Amniotic stem cell (primary cell): ENCODE data around the gene SGPL1.

Experiments
- DNase-seq: peaks from one replicate; lab custom pipeline; 2025; lab: John Stamatoyannopoulos, UW

Gene SGPL1

DNA sequence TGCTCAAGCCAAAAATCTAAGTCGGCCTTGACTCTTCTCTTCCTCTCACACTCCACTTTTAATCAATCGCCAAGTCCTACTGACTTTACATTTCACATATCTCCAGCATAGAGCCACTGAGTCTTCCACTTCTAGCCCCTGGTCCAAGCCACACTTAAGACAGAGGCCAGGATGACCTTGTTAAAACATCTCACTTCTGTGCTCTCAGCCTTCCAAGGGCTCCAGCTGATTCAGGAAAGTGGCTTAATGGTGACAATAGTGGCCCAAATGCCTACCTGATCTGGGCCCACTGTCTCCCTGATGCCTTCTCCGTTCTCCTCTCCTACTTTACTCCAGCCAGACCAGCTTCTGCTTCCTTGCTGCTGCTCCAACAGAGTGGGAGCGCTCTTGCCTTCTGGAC, 35.0 kb upstream of the SGPL1 start:
- DNase-seq: no peak

DNA sequence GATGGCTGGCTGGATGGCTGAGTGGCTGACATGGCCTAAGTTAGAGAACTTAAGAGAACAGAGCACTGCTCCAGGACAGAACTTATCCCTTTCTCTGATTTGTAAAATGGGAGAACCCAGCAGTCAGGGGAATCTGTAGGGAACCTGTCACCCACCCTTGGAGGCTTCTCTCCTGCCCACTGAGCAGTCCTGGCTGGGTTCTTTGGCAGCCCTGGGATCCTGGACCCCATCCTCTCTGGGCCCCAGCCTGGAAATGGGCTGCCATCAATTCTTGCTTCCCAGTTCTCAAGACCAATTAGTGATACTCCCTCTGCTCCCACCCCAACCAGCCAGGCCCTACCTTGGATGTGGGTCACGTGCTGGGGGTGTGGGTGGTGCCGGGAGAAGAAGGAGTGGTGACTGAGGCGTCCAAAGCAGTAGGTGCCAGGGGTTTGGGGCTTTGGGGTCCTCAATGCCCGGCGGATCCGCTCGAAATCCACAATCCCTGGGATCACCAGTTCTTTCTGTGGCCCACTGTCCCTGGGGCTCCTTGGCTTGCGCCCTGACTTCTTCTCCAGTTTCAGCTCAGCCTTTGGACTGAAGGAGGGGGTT, 34.2 kb upstream of the SGPL1 start:
- no peak for DNase-seq

DNA sequence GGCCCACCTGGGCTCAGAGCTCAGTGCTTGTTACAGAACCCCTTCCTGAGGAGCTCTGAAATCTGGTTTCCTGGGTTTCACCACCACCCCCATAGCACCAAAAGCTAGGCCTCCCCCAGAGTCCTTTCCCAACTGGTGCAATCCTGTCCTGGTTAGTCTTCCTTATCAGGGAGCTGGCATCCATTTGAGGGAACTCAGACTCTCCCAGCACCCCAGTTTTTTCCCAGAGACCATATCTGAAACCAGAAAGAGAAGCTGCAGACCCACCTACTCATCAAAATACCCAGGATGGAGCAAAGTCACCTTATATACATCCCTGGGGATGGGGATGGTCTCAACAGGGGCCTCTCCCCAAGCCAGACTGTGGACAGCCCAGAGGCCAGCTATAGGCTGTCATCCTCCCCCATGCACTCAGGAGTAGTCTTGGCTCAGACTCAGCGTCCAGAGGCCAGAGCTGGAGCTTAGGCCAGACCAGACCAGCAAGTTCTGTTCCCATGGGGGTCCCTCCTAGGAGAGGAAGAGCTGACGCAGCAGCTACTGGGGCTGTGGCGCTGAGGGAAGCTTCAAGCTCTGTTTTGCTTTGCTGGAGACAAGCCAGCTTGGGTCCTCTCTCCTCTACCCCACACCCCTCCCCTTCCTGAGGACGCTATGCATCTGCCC, 33.5 kb upstream of the SGPL1 start:
- DNase-seq: no peak

DNA sequence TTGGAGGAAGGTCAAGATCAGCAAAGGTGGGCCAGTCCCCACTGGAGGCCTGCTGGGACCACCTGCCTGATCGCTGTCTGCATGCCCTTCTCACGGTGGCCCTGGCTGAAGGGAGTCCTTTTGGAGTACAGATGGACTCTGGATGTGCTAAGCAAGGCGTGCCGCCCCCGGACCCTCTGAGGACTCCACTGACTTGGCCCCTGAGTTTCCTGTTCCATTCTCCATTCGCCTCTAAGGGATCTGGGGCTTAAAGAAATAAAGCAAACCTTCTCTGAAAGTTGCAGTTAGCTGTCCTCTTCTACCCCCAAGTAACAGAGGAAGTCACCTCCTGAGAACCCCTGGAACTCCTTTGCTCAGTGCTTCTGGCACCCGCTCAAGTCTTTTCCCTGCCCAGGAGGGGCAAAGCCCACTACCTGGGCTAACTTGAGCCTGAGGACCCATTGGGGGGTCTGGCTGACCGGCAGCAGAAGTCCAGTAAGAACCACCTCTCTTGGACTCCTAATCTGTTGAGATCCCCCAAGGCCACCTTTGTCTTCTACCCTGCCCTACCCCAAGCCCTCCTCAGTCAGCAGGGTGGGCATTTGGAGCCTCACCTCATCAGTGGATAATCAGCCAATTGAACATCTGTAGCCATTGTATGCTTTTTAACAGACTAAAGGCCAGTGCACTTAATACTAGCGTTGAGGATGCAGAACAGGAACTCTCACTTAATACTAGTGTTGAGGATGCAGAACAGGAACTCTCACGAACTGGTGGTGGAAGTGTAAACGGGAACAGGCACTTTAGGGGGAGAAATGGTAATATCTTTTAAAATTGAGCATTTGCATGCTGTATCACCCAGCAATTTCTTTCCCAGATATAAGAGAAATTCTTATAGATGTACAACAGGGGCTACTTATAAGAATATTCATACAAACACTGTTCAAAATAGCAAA, 32.7 kb upstream of the SGPL1 start:
- DNase-seq: no peak

DNA sequence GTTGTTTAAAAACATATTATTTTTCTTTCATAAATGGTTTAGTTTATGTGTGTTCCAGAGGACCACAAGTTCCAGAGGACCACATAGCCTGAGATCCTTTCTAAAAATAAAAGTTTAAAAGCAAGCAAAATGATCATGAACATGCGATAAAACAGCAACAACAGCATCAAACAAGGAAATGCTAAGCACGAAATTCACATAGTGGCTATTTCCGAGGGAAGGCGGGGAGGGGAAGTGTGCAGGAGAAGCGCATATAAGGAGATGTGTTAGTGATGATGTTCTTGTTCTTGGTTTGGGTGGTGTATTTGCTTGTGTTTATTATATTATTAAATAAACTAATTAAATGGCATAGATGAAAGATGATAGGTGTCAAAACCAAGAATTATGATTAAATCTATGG, 31.7 kb upstream of the SGPL1 start:
- no peak for DNase-seq

DNA sequence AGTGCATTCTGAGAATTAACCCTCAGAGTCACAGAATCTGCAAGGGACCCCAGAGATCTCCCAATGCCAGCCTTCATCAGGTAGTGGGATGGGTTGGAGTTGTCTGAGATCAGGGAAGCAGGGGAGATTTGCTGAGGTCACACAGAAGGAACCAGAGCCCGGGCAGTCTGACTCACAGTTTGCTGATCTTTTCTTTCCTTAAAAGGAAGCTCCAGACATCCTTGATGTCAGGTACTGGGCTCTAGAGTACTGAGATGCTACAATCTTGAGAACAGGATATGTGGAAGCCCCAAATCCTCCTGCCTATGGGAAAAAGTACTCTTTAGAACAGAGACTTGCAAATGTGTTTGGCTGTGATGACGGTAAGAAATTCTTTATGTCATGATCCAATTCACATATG, 31.3 kb upstream of the SGPL1 start:
- no peak for DNase-seq

DNA sequence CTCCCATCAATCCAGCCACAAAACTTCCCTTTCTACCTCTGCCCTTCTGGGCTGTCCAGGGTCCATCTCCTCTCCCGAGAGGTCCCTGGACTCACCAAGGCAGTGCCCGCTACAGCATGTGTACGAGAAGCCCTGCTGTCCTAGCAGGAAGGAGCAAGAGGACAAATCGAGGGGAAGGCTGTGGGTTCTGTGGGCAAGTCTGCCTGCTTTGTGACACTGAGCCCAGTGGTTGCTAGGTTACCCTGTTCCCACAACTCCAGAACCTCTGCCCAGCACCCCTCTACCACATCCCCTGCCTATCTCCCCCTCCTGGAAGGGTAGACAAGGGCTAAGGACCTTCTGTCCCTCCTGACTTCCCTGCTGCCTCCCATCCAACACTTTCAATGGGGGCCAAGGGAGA, 30.6 kb upstream of the SGPL1 start, which contains the start of gene TBATA:
TBATA (minus strand) TSS at position 188 of the 400 bp plus-strand sequence. CDS start 1,998 bp downstream, outside the sequence.
- no peak for DNase-seq

DNA sequence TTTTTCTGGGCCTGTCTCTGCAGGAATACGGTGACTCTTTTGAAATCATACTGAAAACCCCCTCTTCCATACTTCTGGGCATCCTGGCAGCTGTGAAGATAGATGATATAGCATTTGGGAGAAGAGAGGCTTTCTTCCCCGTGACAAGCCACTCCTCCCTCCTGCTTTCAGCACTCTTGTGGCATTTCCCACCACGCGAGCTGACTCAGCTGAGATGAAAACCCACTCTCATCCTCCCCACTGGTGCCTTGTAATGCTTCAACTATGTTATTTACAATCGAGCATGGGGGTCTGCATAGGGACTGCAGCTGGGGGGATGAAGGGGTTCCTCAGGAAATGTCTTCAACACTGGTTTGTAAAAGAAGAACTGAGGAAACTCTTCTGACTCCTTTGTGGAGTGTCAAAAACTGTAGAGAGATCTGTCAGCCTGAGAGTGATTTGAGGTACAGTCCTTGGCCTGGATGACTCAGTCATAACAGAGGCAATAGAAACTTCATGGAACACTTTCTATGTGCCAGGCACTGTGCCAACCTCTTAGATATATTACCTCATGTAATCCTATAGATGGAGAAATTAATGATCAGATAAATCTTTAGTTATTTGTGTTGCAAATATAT, 28.8 kb upstream of the SGPL1 start:
- DNase-seq: no peak

DNA sequence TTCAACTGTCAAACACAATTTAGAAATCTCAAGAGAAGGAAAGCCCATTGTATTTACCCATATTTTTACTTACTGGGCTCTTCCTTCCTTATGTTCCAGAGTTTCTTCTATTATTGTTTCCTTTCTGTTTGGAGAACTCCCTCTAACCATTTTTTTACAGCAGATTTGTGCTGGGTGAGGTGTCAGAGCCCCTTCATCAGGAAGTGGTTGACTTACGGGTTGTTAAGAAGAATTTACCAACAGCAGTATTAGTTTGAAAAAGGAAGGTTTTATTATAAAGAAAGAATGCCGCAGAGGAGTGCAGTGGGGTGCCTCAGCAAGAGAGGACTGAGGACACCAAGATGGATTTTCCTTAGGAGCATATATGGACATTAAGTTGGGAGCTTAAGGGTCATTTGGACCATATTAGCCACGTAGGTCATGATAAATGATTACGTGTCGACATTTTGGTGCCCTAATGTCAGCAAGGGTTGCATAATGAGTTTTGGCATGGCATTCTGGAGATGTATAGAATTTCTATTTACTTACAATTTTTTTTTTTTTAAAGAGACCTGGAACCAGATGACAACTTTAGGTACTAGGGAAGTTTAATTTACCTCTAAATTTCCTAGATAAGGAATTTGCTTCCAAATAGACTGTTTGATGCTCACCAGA, 24.2 kb upstream of the SGPL1 start:
- DNase-seq: no peak

DNA sequence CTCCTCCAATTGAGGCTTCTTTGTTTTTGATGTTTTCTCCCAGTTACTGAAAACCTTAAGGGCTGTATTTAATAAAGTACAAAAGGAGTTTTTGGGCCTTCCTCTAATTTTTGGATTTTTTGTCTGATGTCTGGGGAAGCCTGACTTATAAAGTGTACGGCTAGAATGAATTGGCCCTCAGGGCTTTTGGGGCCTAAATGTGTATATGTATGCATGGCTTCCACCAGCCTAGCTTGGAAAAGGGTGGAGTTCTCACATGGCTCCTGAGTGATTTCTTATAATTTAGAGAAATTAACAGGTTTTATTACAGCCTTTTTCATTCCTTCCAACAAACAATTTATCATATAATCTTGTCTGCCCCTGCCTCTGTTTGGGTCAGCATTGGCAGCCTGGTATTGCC, 20.1 kb upstream of the SGPL1 start:
- DNase-seq: no peak

DNA sequence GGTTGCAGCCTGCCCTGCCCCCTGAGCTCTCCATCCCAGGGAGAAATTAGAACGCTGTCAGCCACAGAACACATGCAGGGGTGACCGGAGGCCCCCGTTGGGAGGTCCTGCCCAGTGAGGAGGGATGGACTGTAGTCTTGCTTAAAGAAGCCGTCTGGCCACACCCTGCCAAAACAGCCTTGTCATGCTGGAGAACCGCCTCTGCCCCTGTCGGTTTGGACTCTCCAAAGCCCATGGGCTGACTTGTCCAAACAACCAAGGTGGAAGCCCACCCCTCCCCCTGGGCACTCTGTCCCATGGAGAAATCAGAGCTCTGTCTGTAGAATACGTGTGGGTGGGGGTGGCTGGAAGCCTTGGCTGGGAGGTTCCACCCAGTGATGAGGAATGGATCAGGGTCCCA, 17.9 kb upstream of the SGPL1 start:
- DNase-seq: no peak

DNA sequence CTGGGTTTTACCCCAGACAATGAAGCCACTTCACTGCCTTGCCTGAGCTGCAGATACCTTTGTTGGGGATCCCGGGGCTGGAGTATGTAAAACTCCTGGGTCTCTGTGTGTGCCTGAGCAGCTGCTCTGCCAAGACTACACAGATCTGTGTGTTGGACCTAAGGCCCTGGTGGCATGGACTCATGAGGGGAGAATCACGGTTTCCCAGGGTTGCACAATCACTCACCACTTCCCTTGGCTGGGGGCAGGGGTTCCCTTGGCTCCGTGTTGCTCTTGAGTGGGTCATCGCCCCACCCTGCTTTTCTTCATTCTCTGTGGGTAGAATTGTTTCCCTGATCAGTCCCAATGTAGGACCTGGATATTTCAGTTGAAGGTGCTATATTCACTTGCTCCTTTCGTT, 16.6 kb upstream of the SGPL1 start:
- no peak for DNase-seq

DNA sequence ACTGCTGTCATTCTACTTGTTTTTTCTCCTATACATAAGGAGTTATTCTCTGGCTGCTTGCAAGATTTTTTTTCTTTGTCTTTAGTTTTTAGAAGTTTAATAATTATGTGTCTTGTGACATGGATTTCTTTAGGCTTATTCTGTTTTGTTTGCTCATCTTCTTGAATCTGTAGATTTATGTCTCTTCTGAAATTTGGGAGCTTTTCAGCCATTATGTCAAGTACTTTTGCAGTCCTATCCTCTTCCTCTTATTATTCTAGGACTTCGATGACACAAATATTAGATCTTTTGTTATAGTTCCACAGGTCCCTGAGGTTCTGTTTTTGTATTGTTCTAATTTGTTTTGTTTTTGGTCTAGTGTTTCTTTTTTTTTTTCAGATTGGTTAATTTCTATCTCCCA, 13.9 kb upstream of the SGPL1 start:
- no peak for DNase-seq

DNA sequence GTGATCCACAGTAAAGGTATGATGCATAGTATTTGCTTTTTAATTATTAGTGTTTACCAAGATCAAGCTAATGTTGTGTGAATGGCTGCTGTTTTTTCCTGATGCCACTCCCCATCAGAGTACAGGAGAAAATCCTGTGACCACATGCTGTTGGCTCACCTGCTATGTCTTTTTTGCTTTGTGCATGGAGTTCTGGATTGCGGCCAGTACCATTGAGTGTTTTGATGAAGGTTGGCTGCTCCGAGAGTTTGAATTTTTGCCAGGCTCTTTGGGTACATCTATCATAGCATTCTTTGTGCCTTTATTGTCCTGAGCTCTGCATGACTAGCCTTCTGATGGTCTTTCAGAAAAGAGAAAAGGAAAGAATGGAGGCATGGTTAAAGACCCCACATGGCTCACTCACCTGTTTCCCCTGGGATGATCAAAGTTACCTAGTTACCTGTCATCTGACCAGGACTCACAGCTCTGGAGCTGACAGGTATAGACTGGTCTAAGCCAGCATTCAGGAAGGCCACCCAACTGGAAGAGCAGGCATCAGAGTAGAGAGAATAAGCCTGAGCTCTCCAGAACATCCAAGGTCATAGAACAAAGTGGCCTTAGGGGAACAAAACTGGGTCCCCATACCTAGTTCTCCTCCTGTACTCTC, 11.8 kb upstream of the SGPL1 start:
- no peak for DNase-seq

DNA sequence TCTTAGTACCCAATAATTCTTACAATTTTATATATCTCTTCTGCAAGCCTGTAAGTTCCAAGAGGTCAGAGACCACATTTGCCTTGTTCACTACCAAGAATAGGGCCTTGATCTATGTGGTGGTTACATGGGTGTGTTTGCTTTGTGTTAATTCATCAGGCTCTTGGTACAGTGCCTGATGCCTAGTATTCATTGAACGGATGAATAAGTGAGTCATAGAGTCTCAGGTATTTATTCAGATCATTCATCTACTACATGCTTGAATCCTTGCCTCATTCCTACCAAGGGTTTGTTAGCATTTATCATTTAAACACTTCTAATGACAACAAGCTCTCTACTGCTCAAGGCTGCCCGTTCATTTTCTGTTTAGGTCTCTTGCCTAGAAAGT, 11.3 kb upstream of the SGPL1 start:
- DNase-seq: no peak

DNA sequence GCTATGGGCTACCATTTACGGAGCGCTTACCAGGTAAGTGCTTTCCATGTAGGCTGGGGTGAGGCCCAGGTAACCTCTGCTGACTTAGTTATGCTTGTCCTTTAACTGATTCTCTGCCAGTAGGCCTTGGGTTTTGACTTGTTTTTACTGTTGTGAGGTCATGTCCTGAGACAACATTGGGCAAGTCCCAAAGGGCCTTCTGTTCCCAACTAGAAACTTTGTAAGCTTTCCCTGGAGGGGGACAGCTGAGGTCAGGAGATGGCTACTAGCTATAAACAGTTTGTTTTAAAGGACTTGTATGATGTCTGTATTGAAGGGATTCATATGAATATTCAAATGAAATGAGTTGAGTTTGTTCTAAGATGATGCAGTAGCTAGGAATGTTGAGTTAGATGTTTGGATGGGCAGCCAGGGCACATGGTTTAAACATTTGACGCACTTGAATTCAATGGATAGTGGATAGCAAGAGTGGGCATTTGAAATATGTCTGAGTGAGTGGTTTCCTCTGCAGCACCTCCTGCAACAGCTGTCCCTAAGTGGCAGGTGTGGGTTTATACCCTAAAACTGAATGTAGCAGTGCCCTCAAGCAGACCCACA, 10.0 kb upstream of the SGPL1 start:
- no peak for DNase-seq

DNA sequence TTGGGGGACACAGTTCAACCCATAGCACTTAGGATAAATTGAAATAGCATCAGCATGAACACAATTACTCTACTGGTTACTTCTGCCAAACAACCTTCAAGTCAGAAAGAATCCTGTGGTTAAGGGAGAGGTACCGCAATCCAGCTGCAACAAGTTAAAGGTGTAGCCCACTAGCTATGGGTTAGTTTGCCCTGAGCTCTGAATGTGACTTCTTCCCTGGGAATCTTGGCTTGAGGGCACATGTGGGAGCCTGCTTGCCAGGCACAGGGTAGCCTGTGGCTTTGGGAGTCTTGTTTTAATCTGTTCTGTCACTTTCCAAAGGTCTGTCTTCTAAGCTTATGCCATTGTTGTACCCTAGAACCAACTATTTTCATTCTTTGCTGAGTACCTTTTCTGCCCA, 8.9 kb upstream of the SGPL1 start:
- no peak for DNase-seq

DNA sequence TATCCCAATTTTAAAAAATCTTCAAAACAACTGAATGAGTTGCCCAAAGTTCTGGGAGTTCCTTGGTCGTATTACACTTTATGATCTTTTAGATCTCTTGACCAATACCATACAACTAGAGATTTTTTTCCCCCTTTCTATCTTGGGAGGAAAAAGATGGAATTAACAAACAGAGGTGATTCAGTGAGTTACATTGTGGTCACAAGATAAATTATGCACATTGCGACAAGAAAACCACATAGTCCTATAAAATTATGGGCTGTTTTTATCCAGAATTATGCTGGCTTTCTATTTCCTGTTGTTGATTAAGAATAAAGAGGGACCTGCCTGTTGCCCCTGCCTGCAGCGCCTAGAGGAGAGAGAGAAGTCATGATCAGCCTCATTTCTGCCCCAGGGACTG, 8.2 kb upstream of the SGPL1 start:
- no peak for DNase-seq

DNA sequence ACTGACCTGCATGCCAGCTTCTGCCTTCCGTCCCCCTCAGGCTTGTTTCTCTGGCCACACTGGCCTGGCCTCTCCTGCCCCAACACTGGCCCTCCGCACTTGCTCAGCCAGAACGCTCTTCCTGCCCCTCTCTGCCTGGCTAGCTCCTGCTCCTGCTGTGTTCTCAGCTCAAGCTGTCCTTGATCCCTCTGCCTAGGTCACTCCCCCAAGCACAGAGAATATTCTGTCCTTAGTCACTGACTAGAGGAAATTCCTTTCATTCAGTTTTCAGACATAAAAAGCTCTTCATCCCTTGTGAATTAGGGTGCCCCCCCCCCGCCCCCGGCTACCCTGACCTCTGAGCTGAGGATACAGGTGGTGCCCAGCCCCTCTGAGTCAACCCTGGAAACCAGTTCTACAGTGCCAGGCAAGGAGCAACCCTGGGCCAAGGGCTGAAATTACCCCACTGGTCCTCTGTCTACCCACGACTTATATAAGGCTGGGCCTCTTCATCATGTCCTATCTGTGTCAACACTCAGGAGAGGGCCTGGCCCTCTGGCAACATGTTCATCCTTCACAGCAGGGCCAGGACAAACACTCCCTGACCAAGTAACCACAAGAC, 6.6 kb upstream of the SGPL1 start:
- no peak for DNase-seq

DNA sequence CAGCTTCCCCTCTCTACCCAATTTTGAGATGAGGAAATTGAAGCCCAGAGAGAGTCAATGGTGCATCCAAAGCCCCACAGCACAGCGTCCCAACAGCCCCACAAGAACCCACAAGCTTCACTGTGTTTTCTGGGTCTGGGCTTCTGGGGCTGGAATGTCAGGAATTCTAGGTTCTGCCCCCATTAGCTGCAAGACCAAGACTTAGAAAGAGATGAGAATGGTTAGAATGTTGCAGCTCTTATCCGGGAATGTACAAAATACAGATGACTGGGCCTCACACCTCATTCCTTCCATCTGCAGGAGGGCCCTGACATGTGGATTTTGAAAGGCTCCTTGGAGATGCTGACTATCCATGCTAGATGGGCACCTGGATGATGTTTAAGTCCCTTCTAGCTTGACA, 6.0 kb upstream of the SGPL1 start:
- no peak for DNase-seq

DNA sequence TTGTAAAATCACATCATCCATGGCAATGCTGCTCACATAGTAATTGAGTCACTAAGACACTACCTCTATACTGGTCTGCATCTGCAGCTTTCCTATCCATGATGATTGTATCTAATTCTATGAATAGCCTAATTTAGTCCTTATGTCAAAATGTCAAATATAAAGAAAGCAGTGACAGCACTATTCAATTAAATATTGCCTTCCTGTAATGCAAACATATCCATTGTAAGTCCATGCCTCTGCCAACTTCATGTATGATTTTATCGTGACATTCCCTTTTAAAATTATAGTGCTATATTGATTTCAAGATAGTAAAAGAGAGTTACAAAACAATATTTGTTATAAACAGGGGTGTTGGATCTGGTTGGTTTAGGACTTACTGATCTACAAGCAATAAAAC, 4.8 kb upstream of the SGPL1 start:
- DNase-seq: no peak
